ENCODE measurements around the gene OFD1.
"Not testable (repeated sequence)": the region's sequence is repeated elsewhere in the genome, so short reads cannot be mapped to it uniquely, and the experiment has no call there.

OFD1 gene

DNA sequence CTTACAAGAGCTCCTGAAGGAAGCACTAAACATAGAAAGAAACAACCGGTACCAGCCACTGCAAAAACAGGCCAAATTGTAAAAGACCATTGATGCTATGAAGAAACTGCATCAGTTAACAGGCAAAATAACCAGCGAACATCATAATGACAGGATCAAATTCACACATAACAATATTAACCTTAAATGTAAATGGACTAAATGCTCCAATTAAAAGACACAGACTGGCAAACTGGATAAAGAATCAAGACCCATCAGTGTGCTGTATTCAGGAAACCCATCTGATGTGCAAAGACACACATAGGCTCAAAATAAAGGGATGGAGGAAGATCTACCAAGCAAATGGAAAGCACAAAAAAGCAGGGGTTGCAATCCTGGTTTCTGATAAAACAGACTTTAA is 8.0 kb upstream of the OFD1 start:
- H3K9me3 ChIP-seq (ENCODE audit: control insufficient read depth, insufficient read depth, low read length); H3K27me3 ChIP-seq (ENCODE audit: control insufficient read depth, insufficient read depth, low read length); H3K4me1 ChIP-seq (ENCODE audit: control insufficient read depth, insufficient read depth, low read length); H3K4me3 ChIP-seq (ENCODE audit: low read length); DNase-seq (ENCODE audit: low read depth, low spot score); H3K27ac ChIP-seq (ENCODE audit: low read length); H3K36me3 ChIP-seq (ENCODE audit: control insufficient read depth, insufficient read depth, low read length): not testable (repeated sequence)
- WGBS (ENCODE audit: insufficient coverage, insufficient read length) = no CpG with 5 or more reads among the region's 2 CpGs

GRCh38 chrX:13730523-13730922 is 4.0 kb upstream of the OFD1 start:
- H3K27ac ChIP-seq (ENCODE audit: low read length); H3K4me3 ChIP-seq (ENCODE audit: low read length); H3K27me3 ChIP-seq (ENCODE audit: control insufficient read depth, insufficient read depth, low read length); DNase-seq (ENCODE audit: low read depth, low spot score); H3K4me1 ChIP-seq (ENCODE audit: control insufficient read depth, insufficient read depth, low read length); H3K9me3 ChIP-seq (ENCODE audit: control insufficient read depth, insufficient read depth, low read length); H3K36me3 ChIP-seq (ENCODE audit: control insufficient read depth, insufficient read depth, low read length): not testable (repeated sequence)
- no CpG with 5 or more reads among the region's 1 CpG for WGBS (ENCODE audit: insufficient coverage, insufficient read length)

DNA sequence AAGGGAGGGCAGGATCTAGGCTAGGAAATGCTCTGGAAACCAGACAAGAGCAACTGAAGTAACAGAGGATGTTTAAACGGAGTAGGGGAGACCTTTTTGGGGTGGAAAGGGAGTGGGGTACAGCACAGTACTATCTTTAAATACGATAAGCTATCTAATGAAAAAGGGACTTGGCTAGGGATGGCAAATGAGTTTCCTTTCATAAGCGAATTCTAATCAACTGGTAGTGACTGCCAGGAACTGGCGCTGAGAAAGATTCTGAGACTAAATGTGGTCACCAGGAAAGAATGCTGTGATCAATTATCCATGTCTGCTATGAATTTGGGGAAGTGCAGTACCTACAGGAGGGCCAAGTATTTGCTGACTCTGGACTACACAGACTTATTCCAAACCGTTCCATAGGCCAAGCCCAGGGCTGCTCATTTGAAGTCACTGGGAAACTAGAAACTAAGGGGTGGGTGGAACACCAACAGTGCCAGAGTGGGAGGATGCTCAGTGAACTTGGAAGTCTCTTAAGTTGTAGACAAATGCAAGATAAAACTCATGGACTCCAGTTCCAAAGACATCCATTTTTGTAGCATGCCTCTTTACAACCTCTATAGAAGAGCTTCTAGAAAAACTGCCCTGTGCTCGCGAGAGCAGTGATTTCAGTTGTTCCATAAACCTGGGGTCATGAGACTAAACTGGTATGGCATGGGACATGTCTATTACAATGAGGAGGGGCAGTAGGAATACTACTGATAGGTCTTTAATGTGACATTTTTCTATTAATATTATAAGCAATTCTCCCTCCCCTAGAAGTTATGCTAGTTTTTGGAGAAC is 2.1 kb upstream of the OFD1 start:
- WGBS (ENCODE audit: insufficient coverage, insufficient read length) = no CpG with 5 or more reads among the region's 7 CpGs
- Histone ChIP-seq H3K9me3 (ENCODE audit: control insufficient read depth, insufficient read depth, low read length) (no peaks in the 10 kb centered on the region), H3K4me1 (ENCODE audit: control insufficient read depth, insufficient read depth, low read length) (no peaks in the 10 kb centered on the region), H3K27me3 (ENCODE audit: control insufficient read depth, insufficient read depth, low read length) (no peaks in the 10 kb centered on the region), H3K36me3 (ENCODE audit: control insufficient read depth, insufficient read depth, low read length) (no peaks in the 10 kb centered on the region), H3K27ac (ENCODE audit: low read length) (no peak overlapping the region), H3K4me3 (ENCODE audit: low read length) (no peak overlapping the region)
- no peak for DNase-seq (ENCODE audit: low read depth, low spot score)

GRCh38 chrX:13733506-13733905 is 1.0 kb upstream of the OFD1 start:
- Histone ChIP-seq H3K27ac (ENCODE audit: low read length) (no peak overlapping the region), H3K9me3 (ENCODE audit: control insufficient read depth, insufficient read depth, low read length) (no peaks in the 10 kb centered on the region), H3K36me3 (ENCODE audit: control insufficient read depth, insufficient read depth, low read length) (no peaks in the 10 kb centered on the region), H3K27me3 (ENCODE audit: control insufficient read depth, insufficient read depth, low read length) (no peaks in the 10 kb centered on the region), H3K4me3 (ENCODE audit: low read length) (peak overlapping the region; percentile 82; the same call in 1 of the 2 replicates), H3K4me1 (ENCODE audit: control insufficient read depth, insufficient read depth, low read length) (no peaks in the 10 kb centered on the region)
- no CpG with 5 or more reads among the region's 4 CpGs for WGBS (ENCODE audit: insufficient coverage, insufficient read length)
- no peak for DNase-seq (ENCODE audit: low read depth, low spot score)

DNA sequence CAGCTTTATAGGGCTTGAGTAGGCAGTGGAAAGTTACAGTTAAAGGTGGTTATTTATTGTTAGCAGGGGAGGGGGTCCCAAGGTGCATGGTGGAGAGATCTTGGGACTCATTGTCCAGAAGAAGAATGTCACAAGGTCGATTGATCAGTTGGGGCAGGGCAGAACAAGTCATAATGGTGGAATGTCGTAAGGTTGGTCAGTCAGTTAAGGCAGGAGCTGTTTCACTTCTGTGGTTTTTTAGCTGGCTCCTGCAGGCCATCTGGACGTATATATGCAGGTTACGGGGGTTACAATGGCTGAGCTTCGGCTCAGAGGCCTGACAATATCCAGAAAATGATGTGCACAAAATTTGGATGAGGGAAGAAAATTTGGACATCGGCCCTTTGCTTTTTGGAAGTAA is 7.1 kb downstream of the OFD1 start:
- no CpG with 5 or more reads among the region's 6 CpGs for WGBS (ENCODE audit: insufficient coverage, insufficient read length)
- Histone ChIP-seq H3K36me3 (ENCODE audit: control insufficient read depth, insufficient read depth, low read length) (peaks cover 4% of the 10 kb centered on the region; the same call in 1 of the 2 replicates), H3K27ac (ENCODE audit: low read length) (no peak overlapping the region), H3K4me3 (ENCODE audit: low read length) (no peak overlapping the region), H3K4me1 (ENCODE audit: control insufficient read depth, insufficient read depth, low read length) (no peaks in the 10 kb centered on the region), H3K9me3 (ENCODE audit: control insufficient read depth, insufficient read depth, low read length) (no peaks in the 10 kb centered on the region), H3K27me3 (ENCODE audit: control insufficient read depth, insufficient read depth, low read length) (no peaks in the 10 kb centered on the region)
- DNase-seq (ENCODE audit: low read depth, low spot score) = no peak

DNA sequence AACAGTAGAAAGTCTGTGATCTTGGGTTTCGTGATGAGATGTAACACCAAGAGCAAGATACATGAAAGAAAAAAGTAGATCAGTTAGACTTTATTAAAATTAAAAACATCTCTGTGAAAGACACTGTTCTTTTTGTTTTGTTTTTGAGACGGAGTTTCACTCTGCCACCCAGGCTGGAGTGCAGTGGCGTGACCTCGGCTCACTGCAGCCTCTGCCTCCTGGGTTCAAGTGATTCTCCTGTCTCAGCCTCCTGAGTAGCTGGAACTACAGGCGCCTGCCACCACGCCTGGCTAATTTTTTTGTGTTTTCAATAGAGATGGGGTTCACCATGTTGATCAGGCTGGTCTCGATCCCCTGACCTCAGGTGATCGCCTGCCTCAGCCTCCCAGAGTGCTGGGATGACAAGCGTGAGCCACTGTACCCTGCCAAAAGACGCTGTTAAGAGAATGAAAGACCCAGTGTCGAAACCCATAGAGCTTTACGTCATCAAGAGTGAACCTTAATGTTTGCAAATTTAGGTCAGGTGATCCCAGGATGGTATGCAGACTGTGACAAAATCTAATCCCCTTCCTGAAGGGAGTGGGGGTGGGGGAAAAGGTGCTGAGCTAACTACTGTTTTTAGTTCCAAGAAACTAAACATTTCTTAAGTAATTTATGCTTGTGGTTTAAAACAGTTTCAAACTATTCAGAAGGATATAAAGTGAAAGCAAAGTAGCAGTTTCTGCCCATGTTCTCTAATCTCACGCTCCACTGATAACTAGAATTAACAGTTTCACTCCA is 8.0 kb downstream of the OFD1 start:
- no CpG with 5 or more reads among the region's 13 CpGs for WGBS (ENCODE audit: insufficient coverage, insufficient read length)
- Histone ChIP-seq H3K27me3 (ENCODE audit: control insufficient read depth, insufficient read depth, low read length) (no peaks in the 10 kb centered on the region), H3K27ac (ENCODE audit: low read length) (no peak overlapping the region), H3K9me3 (ENCODE audit: control insufficient read depth, insufficient read depth, low read length) (no peaks in the 10 kb centered on the region), H3K36me3 (ENCODE audit: control insufficient read depth, insufficient read depth, low read length) (peaks cover 4% of the 10 kb centered on the region; the same call in 1 of the 2 replicates), H3K4me3 (ENCODE audit: low read length) (no peak overlapping the region), H3K4me1 (ENCODE audit: control insufficient read depth, insufficient read depth, low read length) (no peaks in the 10 kb centered on the region)
- DNase-seq (ENCODE audit: low read depth, low spot score) = no peak

DNA sequence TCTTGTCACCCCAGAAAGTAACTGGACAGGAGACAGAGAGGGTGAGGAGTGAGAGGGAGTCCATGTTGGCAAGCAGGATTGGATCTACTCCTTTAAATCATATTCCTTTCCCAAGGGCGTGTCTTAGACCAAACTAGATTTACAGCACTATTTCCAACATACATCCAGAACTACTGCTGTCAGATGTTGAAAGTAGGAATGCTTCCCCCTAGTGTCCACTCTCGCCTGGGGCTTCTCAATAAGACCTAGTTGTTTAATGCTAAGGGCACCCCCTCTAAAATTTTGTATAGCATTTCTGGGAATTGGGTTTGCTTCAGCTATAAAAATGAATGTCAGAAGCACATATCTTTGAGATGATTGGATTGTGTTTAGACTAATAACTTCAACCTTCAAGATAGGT is 13.3 kb downstream of the OFD1 start:
- WGBS (ENCODE audit: insufficient coverage, insufficient read length) = no CpG with 5 or more reads among the region's 2 CpGs
- DNase-seq (ENCODE audit: low read depth, low spot score) = no peak
- no peak overlapping the region for H3K27ac ChIP-seq (ENCODE audit: low read length)
- H3K4me3 ChIP-seq (ENCODE audit: low read length) = no peak overlapping the region
- H3K27me3 ChIP-seq (ENCODE audit: control insufficient read depth, insufficient read depth, low read length) = no peaks in the 10 kb centered on the region
- no peaks in the 10 kb centered on the region for H3K4me1 ChIP-seq (ENCODE audit: control insufficient read depth, insufficient read depth, low read length)
- H3K36me3 ChIP-seq (ENCODE audit: control insufficient read depth, insufficient read depth, low read length) = peaks cover 4% of the 10 kb centered on the region; the same call in 1 of the 2 replicates
- no peaks in the 10 kb centered on the region for H3K9me3 ChIP-seq (ENCODE audit: control insufficient read depth, insufficient read depth, low read length)

- Histone ChIP-seq H3K4me3 (ENCODE audit: low read length) (no peak overlapping the region), H3K9me3 (ENCODE audit: control insufficient read depth, insufficient read depth, low read length) (no peaks in the 10 kb centered on the region), H3K4me1 (ENCODE audit: control insufficient read depth, insufficient read depth, low read length) (no peaks in the 10 kb centered on the region), H3K27me3 (ENCODE audit: control insufficient read depth, insufficient read depth, low read length) (no peaks in the 10 kb centered on the region), H3K27ac (ENCODE audit: low read length) (no peak overlapping the region), H3K36me3 (ENCODE audit: control insufficient read depth, insufficient read depth, low read length) (peaks cover 4% of the 10 kb centered on the region; the same call in 1 of the 2 replicates)
- DNase-seq (ENCODE audit: low read depth, low spot score) = no peak
- WGBS (ENCODE audit: insufficient coverage, insufficient read length) = no CpG with 5 or more reads among the region's 3 CpGs
Observed at GRCh38 chrX:13748486-13748885, 13.9 kb downstream of the OFD1 start.

- Histone ChIP-seq H3K36me3 (ENCODE audit: control insufficient read depth, insufficient read depth, low read length) (no peaks in the 10 kb centered on the region; the same call in 1 of the 2 replicates), H3K27me3 (ENCODE audit: control insufficient read depth, insufficient read depth, low read length) (no peaks in the 10 kb centered on the region), H3K9me3 (ENCODE audit: control insufficient read depth, insufficient read depth, low read length) (no peaks in the 10 kb centered on the region), H3K27ac (ENCODE audit: low read length) (no peak overlapping the region), H3K4me3 (ENCODE audit: low read length) (no peak overlapping the region), H3K4me1 (ENCODE audit: control insufficient read depth, insufficient read depth, low read length) (no peaks in the 10 kb centered on the region)
- DNase-seq (ENCODE audit: low read depth, low spot score) = no peak
Observed at GRCh38 chrX:13750204-13750603, 15.7 kb downstream of the OFD1 start.

- Histone ChIP-seq H3K4me3 (ENCODE audit: low read length) (no peak overlapping the region), H3K27ac (ENCODE audit: low read length) (no peak overlapping the region), H3K36me3 (ENCODE audit: control insufficient read depth, insufficient read depth, low read length) (no peaks in the 10 kb centered on the region; the same call in 1 of the 2 replicates), H3K27me3 (ENCODE audit: control insufficient read depth, insufficient read depth, low read length) (no peaks in the 10 kb centered on the region), H3K9me3 (ENCODE audit: control insufficient read depth, insufficient read depth, low read length) (no peaks in the 10 kb centered on the region), H3K4me1 (ENCODE audit: control insufficient read depth, insufficient read depth, low read length) (no peaks in the 10 kb centered on the region)
- no peak for DNase-seq (ENCODE audit: low read depth, low spot score)
Observed at GRCh38 chrX:13750812-13751211, 16.3 kb downstream of the OFD1 start.
